ENCODE measurements around the gene CPA2.
A peak's percentile ranks its signal among the peaks of the same experiment; 100 is the strongest.
"Not testable (repeated sequence)": the region's sequence is repeated elsewhere in the genome, so short reads cannot be mapped to it uniquely, and the experiment has no call there.

CPA2 gene

DNA sequence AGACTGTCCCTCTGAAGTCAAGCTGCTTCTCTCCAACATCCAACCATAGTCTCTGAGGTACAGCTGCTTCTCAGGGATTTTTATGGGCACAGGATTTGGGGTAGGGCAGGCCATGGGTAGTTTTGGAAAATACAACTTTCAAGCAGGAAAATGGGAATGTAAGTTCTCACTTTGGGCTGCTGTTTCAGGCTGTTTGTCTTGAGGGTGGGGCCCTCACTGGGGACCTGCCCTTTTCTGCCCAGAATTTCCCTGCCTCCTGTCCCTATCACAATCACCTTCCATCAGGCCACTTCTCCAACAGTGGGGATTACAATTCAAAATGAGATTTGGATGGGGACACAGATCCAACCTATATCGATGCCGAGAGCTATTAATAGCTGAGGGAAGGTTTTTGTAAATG lies 34.5 kb upstream of the CPA2 start:
- no peak for ATAC-seq (replicated peaks; ENCODE audit: extremely low read depth, poor library complexity, severe bottlenecking)
- Mint-ChIP-seq H3K27me3 (peaks cover 38% of the 10 kb centered on the region), H3K36me3 (ENCODE audit: insufficient read depth) (no peaks in the 10 kb centered on the region), H3K9me3 (no peaks in the 10 kb centered on the region), H3K4me1 (no peaks in the 10 kb centered on the region), H3K4me3 (no peak overlapping the region), H3K27ac (ENCODE audit: low read depth) (no peak overlapping the region)
- no peak for DNase-seq (ENCODE audit: low spot score in 2 of 2)

GRCh38 chr7:130234078-130234477 lies 32.6 kb upstream of the CPA2 start:
- peaks cover 47% of the 10 kb centered on the region for H3K27me3 Mint-ChIP-seq
- DNase-seq (ENCODE audit: low spot score in 2 of 2) (no peak), ATAC-seq (replicated peaks; ENCODE audit: extremely low read depth, poor library complexity, severe bottlenecking) (no peak)
- H3K27ac Mint-ChIP-seq (ENCODE audit: low read depth) = no peak overlapping the region
- H3K4me1 Mint-ChIP-seq = no peaks in the 10 kb centered on the region
- no peaks in the 10 kb centered on the region for H3K36me3 Mint-ChIP-seq (ENCODE audit: insufficient read depth)
- H3K4me3 Mint-ChIP-seq = no peak overlapping the region
- no peaks in the 10 kb centered on the region for H3K9me3 Mint-ChIP-seq

GRCh38 chr7:130236361-130236760 lies 30.3 kb upstream of the CPA2 start:
- not testable (repeated sequence) for H3K4me1 Mint-ChIP-seq; ATAC-seq (replicated peaks; ENCODE audit: extremely low read depth, poor library complexity, severe bottlenecking); DNase-seq (ENCODE audit: low spot score in 2 of 2); H3K36me3 Mint-ChIP-seq (ENCODE audit: insufficient read depth); H3K27ac Mint-ChIP-seq (ENCODE audit: low read depth); H3K9me3 Mint-ChIP-seq; H3K4me3 Mint-ChIP-seq
- peaks cover 48% of the 10 kb centered on the region for H3K27me3 Mint-ChIP-seq

DNA sequence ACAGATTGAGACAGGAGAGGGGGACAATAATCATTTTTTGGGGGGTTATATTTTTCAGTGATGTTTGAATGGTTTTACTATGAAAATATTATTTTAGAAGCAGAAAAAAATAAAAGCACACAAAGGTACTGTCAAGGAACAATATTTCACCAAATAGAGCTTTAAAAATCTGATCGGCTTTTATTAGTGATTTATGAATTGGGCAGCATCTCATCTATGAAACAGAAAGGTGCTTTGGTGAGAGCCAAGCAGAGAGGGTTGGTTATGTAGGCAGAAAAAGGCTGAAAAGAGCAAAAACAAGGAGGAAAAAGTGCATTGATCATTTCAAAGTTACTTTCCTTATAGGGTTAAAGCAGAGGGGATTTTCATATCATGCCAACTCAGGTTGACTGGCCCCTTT lies 26.4 kb upstream of the CPA2 start:
- H3K4me1 Mint-ChIP-seq = peaks cover 5% of the 10 kb centered on the region
- H3K27ac Mint-ChIP-seq (ENCODE audit: low read depth) = no peak overlapping the region
- no peaks in the 10 kb centered on the region for H3K9me3 Mint-ChIP-seq
- no peaks in the 10 kb centered on the region for H3K36me3 Mint-ChIP-seq (ENCODE audit: insufficient read depth)
- peaks cover 57% of the 10 kb centered on the region for H3K27me3 Mint-ChIP-seq
- no peak overlapping the region for H3K4me3 Mint-ChIP-seq
- no peak for DNase-seq (ENCODE audit: low spot score in 2 of 2)
- ATAC-seq (replicated peaks; ENCODE audit: extremely low read depth, poor library complexity, severe bottlenecking) = no peak

- DNase-seq (ENCODE audit: low spot score in 2 of 2) (peak in 1 of 2 donors; percentile 17), ATAC-seq (replicated peaks; ENCODE audit: extremely low read depth, poor library complexity, severe bottlenecking) (peak; percentile 65)
- H3K27ac Mint-ChIP-seq (ENCODE audit: low read depth) = no peak overlapping the region
- peaks cover 5% of the 10 kb centered on the region for H3K4me1 Mint-ChIP-seq
- H3K4me3 Mint-ChIP-seq = no peak overlapping the region
- H3K27me3 Mint-ChIP-seq = peaks cover 50% of the 10 kb centered on the region
- H3K9me3 Mint-ChIP-seq = no peaks in the 10 kb centered on the region
- no peaks in the 10 kb centered on the region for H3K36me3 Mint-ChIP-seq (ENCODE audit: insufficient read depth)
Measured at GRCh38 chr7:130242198-130243014, 24.3 kb upstream of the CPA2 start.

DNA sequence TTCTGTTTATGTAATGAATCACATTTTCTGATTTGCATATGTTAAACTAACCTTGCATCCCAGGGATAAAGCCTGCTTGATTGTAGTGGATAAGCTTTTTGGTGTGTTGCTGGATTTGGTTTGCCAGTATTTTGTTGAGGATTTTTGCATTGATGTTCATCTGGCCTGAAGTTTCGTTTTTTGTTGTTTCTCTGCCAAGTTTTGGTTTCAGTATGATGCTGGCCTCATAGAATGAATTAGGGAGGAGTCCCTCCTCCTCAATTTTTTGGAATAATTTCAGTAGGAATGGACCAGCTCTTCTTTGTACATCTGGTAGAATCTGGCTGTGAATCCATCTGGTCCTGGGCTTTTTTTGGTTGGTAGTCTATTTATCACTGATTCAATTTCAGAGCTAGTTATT lies 23.2 kb upstream of the CPA2 start:
- not testable (repeated sequence) for DNase-seq (ENCODE audit: low spot score in 2 of 2); H3K9me3 Mint-ChIP-seq; H3K4me3 Mint-ChIP-seq; H3K36me3 Mint-ChIP-seq (ENCODE audit: insufficient read depth); H3K27ac Mint-ChIP-seq (ENCODE audit: low read depth); H3K4me1 Mint-ChIP-seq; ATAC-seq (replicated peaks; ENCODE audit: extremely low read depth, poor library complexity, severe bottlenecking)
- H3K27me3 Mint-ChIP-seq = peaks cover 46% of the 10 kb centered on the region

DNA sequence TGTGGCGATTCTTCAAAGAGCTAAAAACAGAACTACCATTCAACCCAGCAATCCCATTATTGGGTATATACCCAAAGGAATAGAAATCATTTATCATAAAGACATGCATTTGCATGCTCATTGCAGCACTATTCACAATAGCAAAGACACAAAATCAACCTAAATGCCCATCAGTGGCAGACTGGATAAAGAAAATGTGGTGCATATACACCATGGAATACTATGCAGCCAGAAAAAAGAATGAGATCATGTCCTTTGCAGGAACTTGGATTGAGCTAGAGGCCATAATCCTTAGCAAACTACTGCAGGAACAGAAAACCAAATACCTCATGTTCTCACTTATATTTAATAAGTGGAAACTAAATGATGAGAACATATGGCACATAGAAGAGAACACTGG lies 20.2 kb upstream of the CPA2 start:
- H3K4me3 Mint-ChIP-seq; DNase-seq (ENCODE audit: low spot score in 2 of 2); H3K4me1 Mint-ChIP-seq; H3K27ac Mint-ChIP-seq (ENCODE audit: low read depth); H3K36me3 Mint-ChIP-seq (ENCODE audit: insufficient read depth); H3K9me3 Mint-ChIP-seq; ATAC-seq (replicated peaks; ENCODE audit: extremely low read depth, poor library complexity, severe bottlenecking): not testable (repeated sequence)
- H3K27me3 Mint-ChIP-seq = peaks cover 48% of the 10 kb centered on the region

DNA sequence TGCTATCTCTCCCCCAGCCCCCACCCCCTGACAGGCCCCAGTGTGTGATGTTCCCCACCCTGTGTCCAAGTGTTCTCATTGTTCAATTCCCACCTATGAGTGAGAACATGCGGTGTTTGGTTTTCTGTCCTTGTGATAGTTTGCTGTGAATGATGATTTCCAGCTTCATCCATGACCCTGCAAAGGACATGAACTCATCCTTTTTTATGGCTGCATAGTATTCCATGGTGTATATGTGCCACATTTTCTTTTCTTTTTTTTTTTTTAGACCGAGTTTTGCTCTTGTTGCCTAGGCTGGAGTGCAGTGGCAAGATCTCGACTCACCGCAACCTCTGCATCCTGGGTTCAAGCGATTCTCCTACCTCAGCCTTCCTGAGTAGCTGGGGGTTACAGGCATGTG lies 17.8 kb upstream of the CPA2 start:
- DNase-seq (ENCODE audit: low spot score in 2 of 2); H3K27ac Mint-ChIP-seq (ENCODE audit: low read depth); H3K9me3 Mint-ChIP-seq; H3K4me1 Mint-ChIP-seq; H3K4me3 Mint-ChIP-seq; ATAC-seq (replicated peaks; ENCODE audit: extremely low read depth, poor library complexity, severe bottlenecking); H3K36me3 Mint-ChIP-seq (ENCODE audit: insufficient read depth): not testable (repeated sequence)
- peaks cover 66% of the 10 kb centered on the region for H3K27me3 Mint-ChIP-seq

DNA sequence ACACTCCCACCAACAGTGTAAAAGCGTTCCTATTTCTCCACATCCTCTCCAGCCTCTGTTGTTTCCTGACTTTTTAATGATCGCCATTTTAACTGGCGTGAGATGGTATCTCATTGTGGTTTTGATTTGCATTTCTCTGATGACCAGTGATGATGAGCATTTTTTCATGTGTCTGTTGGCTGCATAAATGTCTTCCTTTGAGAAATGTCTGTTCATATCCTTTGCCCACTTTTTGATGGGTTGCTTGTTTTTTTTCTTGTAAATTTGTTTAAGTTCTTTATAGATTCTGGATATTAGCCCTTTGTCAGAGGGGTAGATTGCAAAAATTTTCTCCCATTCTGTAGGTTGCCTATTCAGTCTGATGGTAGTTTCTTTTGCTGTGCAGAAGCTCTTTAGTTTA lies 17.0 kb upstream of the CPA2 start:
- ATAC-seq (replicated peaks; ENCODE audit: extremely low read depth, poor library complexity, severe bottlenecking); H3K9me3 Mint-ChIP-seq: not testable (repeated sequence)
- peaks cover 66% of the 10 kb centered on the region for H3K27me3 Mint-ChIP-seq

DNA sequence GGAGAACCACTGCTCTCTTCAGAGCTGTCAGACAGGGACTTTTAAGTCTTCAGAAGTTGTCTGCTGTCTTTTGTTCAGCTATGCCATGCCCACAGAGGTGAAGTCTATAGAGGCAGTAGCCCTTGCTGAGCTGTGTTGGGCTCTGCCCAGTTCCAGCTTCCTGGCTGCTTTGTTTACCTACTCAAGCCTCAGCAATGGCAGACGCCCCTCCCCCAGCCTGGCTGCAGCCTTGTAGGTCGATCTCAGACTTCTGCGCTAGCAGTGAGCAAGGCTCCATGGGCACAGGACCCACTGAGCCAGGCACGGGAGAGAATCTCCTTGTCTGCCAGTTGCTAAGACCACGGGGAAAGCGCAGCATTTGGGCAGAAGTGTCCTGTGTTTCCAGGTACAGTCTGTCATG lies 12.1 kb upstream of the CPA2 start:
- H3K4me1 Mint-ChIP-seq = no peaks in the 10 kb centered on the region
- peaks cover 61% of the 10 kb centered on the region for H3K27me3 Mint-ChIP-seq
- no peak overlapping the region for H3K4me3 Mint-ChIP-seq
- peaks cover 2% of the 10 kb centered on the region for H3K36me3 Mint-ChIP-seq (ENCODE audit: insufficient read depth)
- DNase-seq (ENCODE audit: low spot score in 2 of 2) = no peak
- no peak overlapping the region for H3K27ac Mint-ChIP-seq (ENCODE audit: low read depth)
- H3K9me3 Mint-ChIP-seq = peaks cover 6% of the 10 kb centered on the region
- no peak for ATAC-seq (replicated peaks; ENCODE audit: extremely low read depth, poor library complexity, severe bottlenecking)

More for the DNA sequence above, 17.0 kb upstream of the CPA2 start:
- H3K4me1 Mint-ChIP-seq; H3K4me3 Mint-ChIP-seq; H3K36me3 Mint-ChIP-seq (ENCODE audit: insufficient read depth); DNase-seq (ENCODE audit: low spot score in 2 of 2); H3K27ac Mint-ChIP-seq (ENCODE audit: low read depth): not testable (repeated sequence)

- ATAC-seq (replicated peaks; ENCODE audit: extremely low read depth, poor library complexity, severe bottlenecking) = no peak
- peaks cover 4% of the 10 kb centered on the region for H3K36me3 Mint-ChIP-seq (ENCODE audit: insufficient read depth)
- no peak overlapping the region for H3K27ac Mint-ChIP-seq (ENCODE audit: low read depth)
- no peak for DNase-seq (ENCODE audit: low spot score in 2 of 2)
- peaks cover 6% of the 10 kb centered on the region for H3K9me3 Mint-ChIP-seq
- H3K4me1 Mint-ChIP-seq = no peaks in the 10 kb centered on the region
- H3K27me3 Mint-ChIP-seq = peaks cover 45% of the 10 kb centered on the region
- H3K4me3 Mint-ChIP-seq = no peak overlapping the region
Measured at GRCh38 chr7:130256704-130257103, 10.0 kb upstream of the CPA2 start.

DNA sequence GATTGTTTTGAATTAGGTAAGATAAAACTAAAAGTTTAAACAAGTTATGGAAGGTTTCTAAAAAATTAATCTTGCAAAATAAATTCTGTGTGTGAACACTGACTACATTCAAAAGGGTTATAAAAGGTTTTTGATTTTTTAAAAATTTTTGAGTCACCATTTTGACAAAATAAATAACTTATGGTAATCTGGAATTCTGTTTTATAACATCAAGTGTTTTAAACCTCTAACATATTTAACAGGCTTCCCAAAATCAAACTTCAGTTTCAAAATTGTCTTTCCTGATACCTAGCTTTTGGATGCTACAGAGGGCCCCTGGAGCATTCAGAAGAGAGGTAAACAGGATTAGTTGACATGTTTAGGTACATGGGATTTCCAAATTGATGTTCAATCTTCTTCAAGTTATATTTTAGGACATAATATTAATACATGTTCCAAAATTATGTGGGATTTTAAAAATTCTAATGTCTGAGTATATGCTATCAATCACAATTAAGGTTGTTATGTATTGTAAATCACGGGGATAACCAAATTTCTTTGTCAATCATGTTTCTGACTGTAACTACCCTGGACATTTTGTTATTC lies 8.1 kb upstream of the CPA2 start:
- DNase-seq (ENCODE audit: low spot score in 2 of 2) = no peak
- H3K9me3 Mint-ChIP-seq = peaks cover 3% of the 10 kb centered on the region
- peaks cover 38% of the 10 kb centered on the region for H3K27me3 Mint-ChIP-seq

GRCh38 chr7:130262448-130262847 lies 4.2 kb upstream of the CPA2 start:
- Mint-ChIP-seq H3K4me1 (peaks cover under 1% of the 10 kb centered on the region), H3K27ac (ENCODE audit: low read depth) (no peak overlapping the region), H3K9me3 (no peaks in the 10 kb centered on the region), H3K36me3 (ENCODE audit: insufficient read depth) (peaks cover 2% of the 10 kb centered on the region), H3K4me3 (no peak overlapping the region), H3K27me3 (peaks cover 26% of the 10 kb centered on the region)
- ATAC-seq (replicated peaks; ENCODE audit: extremely low read depth, poor library complexity, severe bottlenecking) (no peak), DNase-seq (ENCODE audit: low spot score in 2 of 2) (no peak)

More for the DNA sequence above, 8.1 kb upstream of the CPA2 start:
- Mint-ChIP-seq H3K27ac (ENCODE audit: low read depth) (no peak overlapping the region), H3K36me3 (ENCODE audit: insufficient read depth) (peaks cover 2% of the 10 kb centered on the region), H3K4me1 (no peaks in the 10 kb centered on the region), H3K4me3 (no peak overlapping the region)
- ATAC-seq (replicated peaks; ENCODE audit: extremely low read depth, poor library complexity, severe bottlenecking) = no peak

Data from central memory CD8-positive, alpha-beta T cell (primary cell).